GM18909 (cell line): ENCODE measurements around the gene RNASEH2C.
"Not testable (repeated sequence)": the region's sequence is repeated elsewhere in the genome, so short reads cannot be mapped to it uniquely, and the experiment has no call there.

ENCODE experiments used
- ATAC-seq: cut with Tn5 transposase; IDR thresholded peaks from one replicate; pipeline ENCODE4 v1.9.1; 2021; ENCODE audit warnings: mild to moderate bottlenecking; ENCODE audit not compliant: unreplicated experiment, poor library complexity

RNASEH2C gene

GRCh38 chr11:65695459-65696241 lies 24.9 kb downstream of the RNASEH2C start:
- no peak for ATAC-seq

DNA sequence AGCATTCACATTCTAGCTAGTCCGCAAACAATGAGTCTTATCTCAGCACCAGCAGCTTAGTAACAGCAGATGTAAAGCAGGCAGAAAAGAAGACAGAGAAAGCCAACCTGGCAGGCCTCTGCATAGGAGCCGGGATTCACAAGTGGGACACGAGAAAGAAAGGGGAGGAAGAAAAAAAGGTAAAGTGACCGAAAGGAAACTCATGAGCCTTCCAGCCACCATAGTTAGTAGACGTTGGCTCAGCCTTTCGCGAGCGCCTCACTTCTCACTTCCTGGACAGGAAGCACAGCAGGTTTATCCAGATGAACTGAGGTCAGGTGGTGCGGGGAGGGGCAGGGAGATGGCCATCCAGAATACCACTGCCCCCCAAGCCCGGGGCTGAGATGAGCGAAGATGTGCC lies 28.2 kb downstream of the RNASEH2C start:
- no peak for ATAC-seq

- ATAC-seq = not testable (repeated sequence)
These were observed 28.8 kb downstream of the RNASEH2C start for GRCh38 chr11:65691847-65692246.

DNA sequence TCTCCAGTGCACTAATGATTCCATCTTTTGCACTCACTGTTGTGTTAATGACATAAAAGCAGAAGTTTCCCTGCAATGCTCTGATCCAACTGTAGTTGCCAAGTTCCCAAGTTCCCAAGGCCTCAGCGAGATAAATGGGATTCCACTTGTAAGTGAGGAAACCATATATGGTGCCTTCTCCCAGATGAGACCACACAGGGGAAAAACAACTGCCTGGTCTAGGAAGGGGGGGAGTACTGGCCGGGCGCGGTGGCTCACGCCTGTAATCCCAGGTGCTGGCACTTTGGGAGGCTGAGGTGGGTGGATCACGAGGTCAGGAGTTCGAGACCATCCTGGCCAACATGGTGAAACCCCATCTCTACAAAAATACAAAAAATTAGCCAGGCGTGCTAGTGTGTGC lies 34.6 kb downstream of the RNASEH2C start:
- no peak for ATAC-seq

GRCh38 chr11:65683480-65683879 lies 37.1 kb downstream of the RNASEH2C start:
- ATAC-seq = not testable (repeated sequence)

- ATAC-seq = no peak
These were observed 40.3 kb downstream of the RNASEH2C start for GRCh38 chr11:65680192-65680743.

DNA sequence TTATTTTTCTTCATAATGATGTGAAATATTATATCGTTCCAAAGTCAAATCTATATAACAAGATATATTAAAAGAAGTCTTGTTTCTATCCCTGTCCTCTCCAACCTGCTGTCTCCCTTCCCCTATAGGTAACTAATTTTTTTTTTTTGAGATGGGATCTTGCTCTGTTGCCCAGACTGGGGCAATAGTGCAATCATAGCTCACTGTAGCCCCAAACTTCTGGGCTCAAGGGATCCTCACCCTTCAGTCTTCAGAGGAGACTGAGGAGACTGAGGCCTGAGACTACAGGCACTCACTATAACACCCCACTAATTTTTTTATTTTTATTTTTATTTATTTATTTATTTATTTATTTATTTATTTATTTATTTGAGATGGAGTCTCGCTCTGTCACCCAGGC lies 47.6 kb downstream of the RNASEH2C start:
- no peak for ATAC-seq

DNA sequence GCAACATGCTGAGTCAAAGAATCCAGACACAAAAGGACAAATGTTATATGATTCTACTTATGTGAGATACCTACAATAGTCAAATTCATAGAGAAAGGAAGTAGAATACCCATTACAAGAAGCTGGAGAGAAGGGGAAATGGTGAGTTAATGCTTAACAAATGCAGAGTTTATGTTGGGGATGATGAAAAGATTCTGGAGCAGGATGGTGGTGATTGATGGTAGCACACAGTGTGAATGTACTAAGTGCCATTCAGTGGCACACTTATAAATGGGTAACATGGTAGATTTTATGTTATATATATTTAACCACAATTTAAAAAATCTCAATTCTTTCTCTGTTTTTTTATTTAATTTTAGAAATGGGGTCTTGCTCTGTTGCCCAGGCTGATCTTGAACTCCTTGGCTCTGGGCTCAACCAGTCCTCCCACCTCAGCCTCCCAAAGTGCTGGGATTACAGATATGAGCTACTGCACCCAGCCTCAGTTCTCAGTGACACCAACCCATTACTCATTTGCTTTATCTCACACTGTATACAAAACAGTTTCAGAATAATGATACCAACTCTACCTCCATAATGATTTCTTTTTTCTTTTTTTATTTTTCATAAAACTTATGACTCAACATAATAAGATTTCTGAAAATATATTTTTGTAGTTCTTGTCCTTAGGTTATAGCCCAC lies 48.3 kb downstream of the RNASEH2C start:
- ATAC-seq = no peak
